SK-N-SH treated with all-trans-retinoic acid at 6 μM for 48 hours (cell line): ENCODE data around the gene LYVE1.

ENCODE experiments used
- ARNTL ChIP-seq: fragments of 450-650 bp; formaldehyde crosslinking; IDR thresholded peaks from 2 replicates; pipeline ENCODE4 v1.5.0; 2020; ENCODE audit warnings: low read depth, mild to moderate bottlenecking, moderate library complexity, borderline replicate concordance
- BACH2 ChIP-seq: fragments of 250-450 bp; sonication (Bioruptor Pico); IDR thresholded peaks from 2 replicates; pipeline ENCODE4 v1.9.0; 2021; ENCODE audit warnings: mild to moderate bottlenecking, borderline replicate concordance
- CSDC2 ChIP-seq: fragments of 250-450 bp; sonication (Bioruptor Pico); IDR thresholded peaks from 2 replicates; pipeline ENCODE4 v1.5.0; 2020; ENCODE audit warnings: mild to moderate bottlenecking, moderate library complexity
- GLIS3 ChIP-seq: fragments of 250-450 bp; sonication (Bioruptor Pico); IDR thresholded peaks from 2 replicates; pipeline ENCODE4 v1.5.0; 2020; ENCODE audit warnings: mild to moderate bottlenecking, moderate library complexity
- PATZ1 ChIP-seq: fragments of 250-450 bp; sonication (Bioruptor Pico); IDR thresholded peaks from 2 replicates; pipeline ENCODE4 v1.8.0; 2020; ENCODE audit warnings: mild to moderate bottlenecking, moderate library complexity, borderline replicate concordance
- RARB ChIP-seq: fragments of 250-450 bp; sonication (Bioruptor Pico); IDR thresholded peaks from 2 replicates; pipeline ENCODE4 v1.8.0; 2021; ENCODE audit warnings: mild to moderate bottlenecking, moderate library complexity
- SNAI2 ChIP-seq: fragments of 250-450 bp; sonication (Bioruptor Pico); IDR thresholded peaks from 2 replicates; pipeline ENCODE4 v1.5.0; 2020; ENCODE audit warnings: mild to moderate bottlenecking, moderate library complexity
- ZC3H10 ChIP-seq: fragments of 250-450 bp; sonication (Bioruptor Pico); IDR thresholded peaks from 2 replicates; pipeline ENCODE4 v1.5.1; 2021; ENCODE audit warnings: mild to moderate bottlenecking, moderate library complexity
- ZFP30 ChIP-seq: fragments of 450-650 bp; formaldehyde crosslinking; IDR thresholded peaks from 2 replicates; pipeline ENCODE4 v1.5.0; 2022; ENCODE audit warnings: mild to moderate bottlenecking, moderate library complexity
- ZNF8 ChIP-seq: fragments of 450-650 bp; formaldehyde crosslinking; IDR thresholded peaks from 2 replicates; pipeline ENCODE4 v1.5.0; 2020; ENCODE audit warnings: mild to moderate bottlenecking, moderate library complexity
- TF ChIP-seq, protein P1 (sequence below): fragments of 250-450 bp; sonication (Bioruptor Pico); IDR thresholded peaks from 2 replicates; pipeline ENCODE4 v1.8.0; 2021; ENCODE audit warnings: low read depth, mild to moderate bottlenecking, moderate library complexity, borderline replicate concordance
- TF ChIP-seq, protein P2 (sequence below): fragments of 250-450 bp; sonication (Bioruptor Pico); IDR thresholded peaks from 2 replicates; pipeline ENCODE4 v1.5.1; 2020; ENCODE audit warnings: low read depth, mild to moderate bottlenecking, moderate library complexity
- TF ChIP-seq, protein P3 (sequence below): fragments of 250-450 bp; sonication (Bioruptor Pico); IDR thresholded peaks from 2 replicates; pipeline ENCODE4 v1.5.0; 2020; ENCODE audit warnings: mild to moderate bottlenecking, moderate library complexity

GRCh38 chr11:10532526-10532925 lies 35.9 kb downstream of the LYVE1 start:
- TF ChIP-seq, protein P1, sequence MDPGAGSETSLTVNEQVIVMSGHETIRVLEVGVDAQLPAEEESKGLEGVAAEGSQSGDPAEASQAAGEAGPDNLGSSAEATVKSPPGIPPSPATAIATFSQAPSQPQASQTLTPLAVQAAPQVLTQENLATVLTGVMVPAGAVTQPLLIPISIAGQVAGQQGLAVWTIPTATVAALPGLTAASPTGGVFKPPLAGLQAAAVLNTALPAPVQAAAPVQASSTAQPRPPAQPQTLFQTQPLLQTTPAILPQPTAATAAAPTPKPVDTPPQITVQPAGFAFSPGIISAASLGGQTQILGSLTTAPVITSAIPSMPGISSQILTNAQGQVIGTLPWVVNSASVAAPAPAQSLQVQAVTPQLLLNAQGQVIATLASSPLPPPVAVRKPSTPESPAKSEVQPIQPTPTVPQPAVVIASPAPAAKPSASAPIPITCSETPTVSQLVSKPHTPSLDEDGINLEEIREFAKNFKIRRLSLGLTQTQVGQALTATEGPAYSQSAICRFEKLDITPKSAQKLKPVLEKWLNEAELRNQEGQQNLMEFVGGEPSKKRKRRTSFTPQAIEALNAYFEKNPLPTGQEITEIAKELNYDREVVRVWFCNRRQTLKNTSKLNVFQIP (CRISPR knock-in tag) = no peak
- no peak for TF ChIP-seq PATZ1
- no peak for TF ChIP-seq ARNTL (CRISPR knock-in tag)
- no peak for TF ChIP-seq CSDC2 (CRISPR knock-in tag)
- TF ChIP-seq, protein P2, sequence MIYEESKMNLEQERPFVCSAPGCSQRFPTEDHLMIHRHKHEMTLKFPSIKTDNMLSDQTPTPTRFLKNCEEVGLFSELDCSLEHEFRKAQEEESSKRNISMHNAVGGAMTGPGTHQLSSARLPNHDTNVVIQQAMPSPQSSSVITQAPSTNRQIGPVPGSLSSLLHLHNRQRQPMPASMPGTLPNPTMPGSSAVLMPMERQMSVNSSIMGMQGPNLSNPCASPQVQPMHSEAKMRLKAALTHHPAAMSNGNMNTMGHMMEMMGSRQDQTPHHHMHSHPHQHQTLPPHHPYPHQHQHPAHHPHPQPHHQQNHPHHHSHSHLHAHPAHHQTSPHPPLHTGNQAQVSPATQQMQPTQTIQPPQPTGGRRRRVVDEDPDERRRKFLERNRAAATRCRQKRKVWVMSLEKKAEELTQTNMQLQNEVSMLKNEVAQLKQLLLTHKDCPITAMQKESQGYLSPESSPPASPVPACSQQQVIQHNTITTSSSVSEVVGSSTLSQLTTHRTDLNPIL = no peak
- TF ChIP-seq SNAI2 (CRISPR knock-in tag) = no peak
- no peak for TF ChIP-seq BACH2
- TF ChIP-seq, protein P3, sequence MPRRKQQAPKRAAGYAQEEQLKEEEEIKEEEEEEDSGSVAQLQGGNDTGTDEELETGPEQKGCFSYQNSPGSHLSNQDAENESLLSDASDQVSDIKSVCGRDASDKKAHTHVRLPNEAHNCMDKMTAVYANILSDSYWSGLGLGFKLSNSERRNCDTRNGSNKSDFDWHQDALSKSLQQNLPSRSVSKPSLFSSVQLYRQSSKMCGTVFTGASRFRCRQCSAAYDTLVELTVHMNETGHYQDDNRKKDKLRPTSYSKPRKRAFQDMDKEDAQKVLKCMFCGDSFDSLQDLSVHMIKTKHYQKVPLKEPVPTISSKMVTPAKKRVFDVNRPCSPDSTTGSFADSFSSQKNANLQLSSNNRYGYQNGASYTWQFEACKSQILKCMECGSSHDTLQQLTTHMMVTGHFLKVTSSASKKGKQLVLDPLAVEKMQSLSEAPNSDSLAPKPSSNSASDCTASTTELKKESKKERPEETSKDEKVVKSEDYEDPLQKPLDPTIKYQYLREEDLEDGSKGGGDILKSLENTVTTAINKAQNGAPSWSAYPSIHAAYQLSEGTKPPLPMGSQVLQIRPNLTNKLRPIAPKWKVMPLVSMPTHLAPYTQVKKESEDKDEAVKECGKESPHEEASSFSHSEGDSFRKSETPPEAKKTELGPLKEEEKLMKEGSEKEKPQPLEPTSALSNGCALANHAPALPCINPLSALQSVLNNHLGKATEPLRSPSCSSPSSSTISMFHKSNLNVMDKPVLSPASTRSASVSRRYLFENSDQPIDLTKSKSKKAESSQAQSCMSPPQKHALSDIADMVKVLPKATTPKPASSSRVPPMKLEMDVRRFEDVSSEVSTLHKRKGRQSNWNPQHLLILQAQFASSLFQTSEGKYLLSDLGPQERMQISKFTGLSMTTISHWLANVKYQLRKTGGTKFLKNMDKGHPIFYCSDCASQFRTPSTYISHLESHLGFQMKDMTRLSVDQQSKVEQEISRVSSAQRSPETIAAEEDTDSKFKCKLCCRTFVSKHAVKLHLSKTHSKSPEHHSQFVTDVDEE (CRISPR knock-in tag) = no peak
- TF ChIP-seq GLIS3 (CRISPR knock-in tag) = no peak
- no peak for TF ChIP-seq ZNF8 (CRISPR knock-in tag)
- no peak for TF ChIP-seq RARB (CRISPR knock-in tag)
- no peak for TF ChIP-seq ZFP30
- no peak for TF ChIP-seq ZC3H10 (CRISPR knock-in tag)
